HEK293 (cell line): Measurements from ENCODE around the gene APOC3.

Source experiments
- KLF1 ChIP-seq: fragments of 450-650 bp; formaldehyde crosslinking; IDR thresholded peaks from 2 replicates; pipeline ENCODE4 v1.5.1; 2016; ENCODE audit warnings: missing biosample characterization, missing genetic modification characterization
- REPIN1 ChIP-seq: fragments of 450-650 bp; formaldehyde crosslinking; IDR thresholded peaks from 2 replicates; pipeline ENCODE4 v1.5.1; 2017; ENCODE audit warnings: missing biosample characterization, missing genetic modification characterization, low read depth
- SCRT1 ChIP-seq: fragments of 450-650 bp; formaldehyde crosslinking; IDR thresholded peaks from 2 replicates; pipeline ENCODE4 v1.5.1; 2016; ENCODE audit warnings: missing biosample characterization, missing genetic modification characterization, borderline replicate concordance
- YY1 ChIP-seq: fragments of 450-650 bp; formaldehyde crosslinking; IDR thresholded peaks from 2 replicates; pipeline ENCODE4 v1.5.1; 2018; ENCODE audit warnings: missing biosample characterization, missing genetic modification characterization
- ZNF37A ChIP-seq: fragments of 450-650 bp; IDR thresholded peaks from 2 replicates; pipeline ENCODE4 v1.5.1; 2018; ENCODE audit warnings: missing biosample characterization, missing genetic modification characterization
- ZNF639 ChIP-seq: fragments of 450-650 bp; formaldehyde crosslinking; IDR thresholded peaks from 2 replicates; pipeline ENCODE4 v1.5.1; 2016; ENCODE audit warnings: missing biosample characterization, missing genetic modification characterization

- TF ChIP-seq REPIN1 (tag by site-specific recombination), result no peak
- no peak for TF ChIP-seq ZNF639 (tag by site-specific recombination)
- no peak for TF ChIP-seq SCRT1 (tag by site-specific recombination)
- TF ChIP-seq KLF1, result no peak
- TF ChIP-seq ZNF37A (tag by site-specific recombination), result no peak
- no peak for TF ChIP-seq YY1 (tag by site-specific recombination)
Measured at GRCh38 chr11:116860303-116860702, 30.6 kb downstream of the APOC3 start.
